WI38 (cell line): Measurements from ENCODE around the gene TCEAL9.
"Not testable (repeated sequence)": the region's sequence is repeated elsewhere in the genome, so short reads cannot be mapped to it uniquely, and the experiment has no call there.

Source experiments
- H3K4me3 ChIP-seq: 2 replicates; pipeline ENCODE4 v1.5.1; 2011; ENCODE audit warnings: low read depth, mild to moderate bottlenecking, control low read depth, low read length
- CTCF ChIP-seq: IDR thresholded peaks from 2 replicates; pipeline ENCODE4 v1.5.1; 2012; ENCODE audit warnings: low read depth, mild to moderate bottlenecking, control low read depth, low read length

Gene TCEAL9

GRCh38 chrX:103338663-103339062 is 17.6 kb upstream of the TCEAL9 start:
- no peak for TF ChIP-seq CTCF
- H3K4me3 ChIP-seq = no peak overlapping the region

- peak; percentile 65 for TF ChIP-seq CTCF
- no peak overlapping the region for H3K4me3 ChIP-seq
Measured at GRCh38 chrX:103343105-103343504, 13.2 kb upstream of the TCEAL9 start.

GRCh38 chrX:103344606-103345005 is 11.7 kb upstream of the TCEAL9 start:
- no peak for TF ChIP-seq CTCF
- no peak overlapping the region for H3K4me3 ChIP-seq

GRCh38 chrX:103347682-103348397 is 8.5 kb upstream of the TCEAL9 start:
- H3K4me3 ChIP-seq = no peak overlapping the region
- no peak for TF ChIP-seq CTCF

GRCh38 chrX:103356858-103357257 is 552 bp downstream of the TCEAL9 start:
- H3K4me3 ChIP-seq = peak overlapping the region; percentile 81
- TF ChIP-seq CTCF = no peak

GRCh38 chrX:103357871-103358270 is 1.6 kb downstream of the TCEAL9 start:
- peak overlapping the region; percentile 81 for H3K4me3 ChIP-seq
- TF ChIP-seq CTCF = no peak

GRCh38 chrX:103359605-103360004 is 3.3 kb downstream of the TCEAL9 start:
- not testable (repeated sequence) for H3K4me3 ChIP-seq

GRCh38 chrX:103360092-103360491 is 3.8 kb downstream of the TCEAL9 start:
- no peak for TF ChIP-seq CTCF
- H3K4me3 ChIP-seq = no peak overlapping the region
